ENCODE measurements around the gene PTGES2.

DNA sequence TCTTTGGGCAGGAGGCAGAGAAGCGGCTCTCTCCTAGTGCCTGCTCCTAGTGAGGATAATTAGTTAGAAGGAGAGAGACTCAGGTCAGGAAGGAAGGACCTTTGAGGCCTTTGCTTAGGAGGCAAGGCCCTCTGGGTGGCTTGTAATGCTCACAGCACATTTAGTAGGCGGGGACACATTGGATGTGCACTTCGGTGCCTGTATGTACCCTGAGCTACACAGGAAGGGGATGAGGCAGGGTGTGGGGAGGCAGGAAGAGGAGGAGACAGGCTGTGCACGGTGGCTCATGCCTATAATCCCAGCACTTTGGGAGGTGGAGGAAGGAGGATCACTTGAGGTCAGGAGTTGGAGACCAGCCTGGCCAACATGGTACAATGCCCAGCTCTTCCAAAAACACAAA lies 14.5 kb upstream of the PTGES2 start:
- no peak for TF ChIP-seq GATA2 (IDR thresholded peaks at IDR 0.05; ENCODE audit: low read depth, low read length)
- no peak for TF ChIP-seq GATA3 (IDR thresholded peaks at IDR 0.05; ENCODE audit: low read depth, low read length)

Data from SH-SY5Y (cell line).